ENCODE results near the gene RAC3. TPM values are rescaled to one million over a fixed set of nuclear protein-coding genes. Genes with fewer than 3 reads are reported as not detected.

Gene RAC3
- total RNA-seq, 1 donor = 9.1 TPM

DNA sequence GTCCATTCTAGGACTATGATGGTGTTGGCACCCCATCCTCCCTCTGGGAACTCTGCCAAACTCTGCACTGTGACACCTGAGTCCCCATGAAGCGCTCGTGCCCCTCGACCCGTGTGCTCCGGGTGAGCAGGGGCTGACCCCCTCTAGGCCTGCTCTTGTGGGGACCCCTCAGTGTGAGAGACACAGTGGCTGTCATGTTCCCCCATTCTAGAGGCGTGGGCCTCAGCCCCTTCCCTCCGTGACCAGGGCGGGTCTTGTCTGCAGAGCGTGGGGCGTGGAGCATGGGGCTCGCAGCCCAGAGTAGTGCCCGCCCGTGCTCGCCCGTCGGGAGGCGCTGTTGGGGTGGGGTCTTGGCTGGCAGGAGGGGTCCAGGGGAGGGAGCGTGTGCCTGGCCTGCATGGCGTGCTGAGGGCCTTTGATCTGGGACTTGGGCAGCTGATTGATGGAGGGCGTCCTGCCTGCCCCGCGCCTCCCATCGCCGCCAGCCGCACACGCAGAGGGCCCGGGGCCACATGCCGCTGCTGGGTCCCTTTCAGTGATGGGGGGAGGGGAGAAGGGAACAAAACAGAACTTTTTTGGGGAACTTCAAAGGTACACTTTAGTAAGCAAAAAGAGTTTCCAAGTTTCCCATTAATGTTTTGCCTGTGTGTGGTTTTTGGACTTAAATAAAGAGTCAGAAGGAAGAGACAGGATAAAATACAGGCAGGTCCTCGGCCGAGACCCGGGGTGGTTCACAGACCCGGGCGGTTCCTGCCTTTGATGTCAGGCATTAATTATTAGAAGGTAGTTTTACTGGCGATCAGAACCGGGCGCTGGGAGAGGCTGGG is 31.3 kb upstream of the RAC3 start:
- TF ChIP-seq, protein P1, sequence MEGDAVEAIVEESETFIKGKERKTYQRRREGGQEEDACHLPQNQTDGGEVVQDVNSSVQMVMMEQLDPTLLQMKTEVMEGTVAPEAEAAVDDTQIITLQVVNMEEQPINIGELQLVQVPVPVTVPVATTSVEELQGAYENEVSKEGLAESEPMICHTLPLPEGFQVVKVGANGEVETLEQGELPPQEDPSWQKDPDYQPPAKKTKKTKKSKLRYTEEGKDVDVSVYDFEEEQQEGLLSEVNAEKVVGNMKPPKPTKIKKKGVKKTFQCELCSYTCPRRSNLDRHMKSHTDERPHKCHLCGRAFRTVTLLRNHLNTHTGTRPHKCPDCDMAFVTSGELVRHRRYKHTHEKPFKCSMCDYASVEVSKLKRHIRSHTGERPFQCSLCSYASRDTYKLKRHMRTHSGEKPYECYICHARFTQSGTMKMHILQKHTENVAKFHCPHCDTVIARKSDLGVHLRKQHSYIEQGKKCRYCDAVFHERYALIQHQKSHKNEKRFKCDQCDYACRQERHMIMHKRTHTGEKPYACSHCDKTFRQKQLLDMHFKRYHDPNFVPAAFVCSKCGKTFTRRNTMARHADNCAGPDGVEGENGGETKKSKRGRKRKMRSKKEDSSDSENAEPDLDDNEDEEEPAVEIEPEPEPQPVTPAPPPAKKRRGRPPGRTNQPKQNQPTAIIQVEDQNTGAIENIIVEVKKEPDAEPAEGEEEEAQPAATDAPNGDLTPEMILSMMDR (IDR thresholded peaks at IDR 0.05; ENCODE audit: insufficient read depth, low read depth, low read length) = no peak
- DNase-seq (ENCODE audit: low read depth) = no peak
- H3K4me3 ChIP-seq (ENCODE audit: low read depth, low read length) = no peak overlapping the region

DNA sequence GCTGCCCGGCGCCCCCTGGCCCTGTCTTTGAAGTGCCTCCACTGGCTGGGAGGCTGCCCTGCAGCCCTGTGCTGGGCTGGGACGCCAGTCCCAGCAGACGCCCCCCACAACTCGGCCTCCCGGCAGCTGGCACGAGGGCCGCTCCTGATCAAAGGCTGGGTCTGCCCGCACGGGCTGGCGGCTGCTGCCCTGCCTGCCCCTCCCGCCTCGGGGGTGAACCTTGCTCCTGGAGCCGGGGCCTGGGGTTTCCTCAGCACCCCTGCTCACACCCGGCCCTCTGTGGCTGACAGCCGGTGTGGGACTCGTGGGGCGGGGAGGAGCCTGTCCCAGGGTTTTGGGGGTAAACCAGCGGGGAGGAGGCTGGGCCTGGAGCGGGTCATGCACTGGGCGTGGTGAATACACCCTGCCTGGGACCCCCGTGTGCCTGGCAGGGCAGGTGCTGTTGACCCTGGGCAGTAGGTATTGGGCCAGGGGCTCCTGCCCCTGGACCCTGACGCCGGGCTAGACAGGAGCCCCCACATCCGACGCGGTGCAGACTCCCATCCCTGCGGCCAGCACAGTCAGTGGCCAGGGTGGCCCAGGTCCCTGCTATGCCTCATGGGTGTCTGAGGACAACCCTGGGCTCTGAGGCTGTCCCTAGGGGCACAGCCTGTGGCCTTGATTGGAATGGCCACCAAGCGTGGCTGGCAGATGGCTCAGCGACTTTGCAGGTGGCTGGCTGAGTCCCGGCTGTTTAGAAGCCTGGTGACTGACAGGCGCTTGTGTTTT is 30.5 kb upstream of the RAC3 start:
- H3K4me3 ChIP-seq (ENCODE audit: low read depth, low read length) = no peak overlapping the region
- no peak for DNase-seq (ENCODE audit: low read depth)
- TF ChIP-seq, protein P1 (IDR thresholded peaks at IDR 0.05; ENCODE audit: insufficient read depth, low read depth, low read length) = no peak

GRCh38 chr17:82001571-82002056 is 29.9 kb upstream of the RAC3 start:
- H3K4me3 ChIP-seq (ENCODE audit: low read depth, low read length) = no peak overlapping the region
- no peak for DNase-seq (ENCODE audit: low read depth)
- TF ChIP-seq, protein P1 (IDR thresholded peaks at IDR 0.05; ENCODE audit: insufficient read depth, low read depth, low read length) = no peak

DNA sequence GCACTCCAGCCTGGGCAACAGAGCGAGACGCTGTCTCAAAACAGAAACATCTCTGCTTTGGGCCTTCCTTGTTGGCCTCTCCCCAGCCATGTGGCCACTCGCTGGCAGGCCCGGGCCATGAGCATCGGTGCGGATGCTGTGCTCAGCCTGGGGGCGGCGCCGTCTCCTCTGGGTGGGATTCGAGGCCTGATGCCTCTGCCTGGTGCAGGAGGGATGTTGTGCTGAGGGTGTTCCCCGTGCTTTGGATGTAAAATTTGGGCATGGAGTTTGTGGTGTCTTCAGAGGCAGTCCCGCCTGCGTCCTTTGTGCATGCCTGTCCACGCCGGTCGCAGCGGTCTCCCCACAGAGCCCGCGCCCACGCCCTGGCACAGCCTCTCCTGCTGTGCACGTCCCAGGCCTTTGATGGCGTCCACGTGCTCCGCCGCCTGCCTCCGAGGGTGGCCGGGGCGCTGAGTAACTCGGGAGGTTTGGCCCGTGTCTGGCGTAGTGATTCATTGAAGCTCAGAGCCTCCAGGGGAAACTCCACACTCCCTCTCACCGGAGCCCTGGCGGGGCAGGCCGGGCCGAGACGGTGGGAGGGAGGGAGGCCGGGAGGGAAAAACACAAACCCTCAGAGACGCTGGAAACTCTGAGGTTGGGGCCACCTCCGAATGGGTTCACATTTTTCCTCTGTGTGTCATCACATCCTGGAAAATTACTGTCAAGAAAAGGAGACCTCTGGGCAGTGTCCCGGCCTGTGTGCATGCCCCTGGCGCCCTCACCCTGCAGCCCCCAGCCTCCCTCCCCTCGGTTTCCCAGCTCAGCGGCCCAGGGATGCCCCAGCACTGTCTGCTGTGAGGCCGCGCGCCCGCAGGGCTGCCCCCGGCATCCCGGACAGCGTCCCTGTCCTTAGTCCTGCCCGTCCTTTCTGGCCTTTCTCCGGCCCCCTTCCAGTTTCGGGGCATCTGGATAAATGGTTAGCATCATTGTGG is 27.8 kb upstream of the RAC3 start:
- peak; percentile 95 for DNase-seq (ENCODE audit: low read depth)
- no peak overlapping the region for H3K4me3 ChIP-seq (ENCODE audit: low read depth, low read length)
- TF ChIP-seq, protein P1 (IDR thresholded peaks at IDR 0.05; ENCODE audit: insufficient read depth, low read depth, low read length) = no peak

DNA sequence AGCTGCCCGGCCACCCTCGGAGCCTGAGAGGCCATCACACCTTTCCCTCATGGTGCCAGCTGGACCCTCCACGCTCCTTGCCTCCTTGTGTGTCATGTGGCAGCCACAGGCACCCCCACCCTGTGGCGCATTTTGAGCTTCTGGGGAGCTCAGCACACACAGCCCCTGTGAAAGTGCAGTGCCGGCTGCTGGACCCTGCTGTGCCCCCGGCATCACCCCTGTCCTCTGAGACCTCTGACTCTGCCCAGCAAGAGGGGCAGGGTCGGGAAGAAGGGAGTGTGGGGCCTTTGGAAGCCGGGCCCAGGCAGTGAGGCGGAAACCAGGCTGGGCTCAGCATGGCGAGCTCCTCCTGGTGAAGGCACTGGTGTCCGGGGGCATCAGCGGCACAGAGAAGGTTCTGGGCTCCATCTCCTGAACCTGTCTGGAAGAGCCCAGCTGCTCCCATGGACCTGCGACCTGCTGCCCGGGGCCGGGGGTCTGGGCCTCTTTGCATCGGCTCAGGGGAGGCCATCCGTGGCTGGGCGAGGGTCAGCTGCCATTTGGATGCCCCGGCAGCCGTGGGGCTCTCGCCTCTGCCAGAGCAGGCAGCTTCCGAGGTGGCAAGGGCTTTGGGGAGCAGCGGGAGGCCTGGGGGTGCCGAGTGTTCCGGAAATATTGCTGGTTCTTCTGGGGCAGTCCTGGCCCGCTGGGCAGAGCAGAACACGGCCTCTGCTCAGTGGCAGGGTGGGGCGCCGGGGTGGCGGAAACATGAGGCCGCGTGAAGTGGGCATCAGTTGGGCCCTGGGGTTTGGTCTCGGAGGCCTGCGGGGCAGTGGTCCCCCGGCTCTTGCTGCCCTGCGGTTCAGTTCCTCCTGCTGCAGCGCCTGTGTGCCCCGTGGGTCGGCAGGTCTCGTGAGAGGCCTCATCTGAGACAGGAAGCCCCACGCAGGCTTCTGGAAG is 26.7 kb upstream of the RAC3 start:
- no peak overlapping the region for H3K4me3 ChIP-seq (ENCODE audit: low read depth, low read length)
- DNase-seq (ENCODE audit: low read depth) = no peak
- TF ChIP-seq, protein P1 (IDR thresholded peaks at IDR 0.05; ENCODE audit: insufficient read depth, low read depth, low read length) = no peak

Measured in fibroblast of villous mesenchyme (primary cell).